OCI-LY3 (cell line): Measurements from ENCODE around the gene TRPM1.

Experiments
- EZH2phosphoT487 ChIP-seq: fragments of 200-600 bp; shearing (Covaris generic); IDR thresholded peaks from 2 replicates; pipeline ENCODE4 v1.6.1; 2018; ENCODE audit warnings: antibody characterized with exemption, mixed run types, low read depth
- TF ChIP-seq, protein P1 (sequence below): fragments of 200-600, 300-600 bp; sonication (generic); IDR thresholded peaks from 2 replicates; pipeline ENCODE4 v1.5.1; 2014; ENCODE audit warnings: antibody characterized with exemption, low read length, low read depth

DNA sequence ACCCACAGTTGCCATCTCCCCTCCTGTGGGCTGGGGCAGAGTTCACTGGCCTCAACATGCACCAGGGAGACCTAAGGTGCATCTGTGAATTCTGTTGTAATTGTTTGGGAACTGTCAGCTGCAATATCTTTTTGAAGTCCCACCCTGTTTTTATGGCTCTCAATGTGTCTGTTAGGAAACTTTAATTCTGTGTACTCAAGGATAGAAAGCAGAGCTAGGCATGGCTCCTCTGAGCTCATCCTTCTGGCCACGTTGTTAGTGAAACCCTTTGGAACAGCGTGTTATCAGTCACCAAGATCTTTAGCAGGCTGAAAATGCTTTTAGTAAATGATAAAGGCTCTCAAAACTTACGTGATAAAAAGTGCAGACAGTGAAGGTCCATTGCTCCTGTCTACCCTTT is 76.5 kb downstream of the TRPM1 start:
- TF ChIP-seq, protein P1, sequence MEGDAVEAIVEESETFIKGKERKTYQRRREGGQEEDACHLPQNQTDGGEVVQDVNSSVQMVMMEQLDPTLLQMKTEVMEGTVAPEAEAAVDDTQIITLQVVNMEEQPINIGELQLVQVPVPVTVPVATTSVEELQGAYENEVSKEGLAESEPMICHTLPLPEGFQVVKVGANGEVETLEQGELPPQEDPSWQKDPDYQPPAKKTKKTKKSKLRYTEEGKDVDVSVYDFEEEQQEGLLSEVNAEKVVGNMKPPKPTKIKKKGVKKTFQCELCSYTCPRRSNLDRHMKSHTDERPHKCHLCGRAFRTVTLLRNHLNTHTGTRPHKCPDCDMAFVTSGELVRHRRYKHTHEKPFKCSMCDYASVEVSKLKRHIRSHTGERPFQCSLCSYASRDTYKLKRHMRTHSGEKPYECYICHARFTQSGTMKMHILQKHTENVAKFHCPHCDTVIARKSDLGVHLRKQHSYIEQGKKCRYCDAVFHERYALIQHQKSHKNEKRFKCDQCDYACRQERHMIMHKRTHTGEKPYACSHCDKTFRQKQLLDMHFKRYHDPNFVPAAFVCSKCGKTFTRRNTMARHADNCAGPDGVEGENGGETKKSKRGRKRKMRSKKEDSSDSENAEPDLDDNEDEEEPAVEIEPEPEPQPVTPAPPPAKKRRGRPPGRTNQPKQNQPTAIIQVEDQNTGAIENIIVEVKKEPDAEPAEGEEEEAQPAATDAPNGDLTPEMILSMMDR, result no peak
- no peak for TF ChIP-seq EZH2phosphoT487
